ENCODE data around the gene GLTP. TPM values are rescaled to one million over a fixed set of nuclear protein-coding genes. Genes with fewer than 3 reads are reported as not detected.

Gene GLTP
- total and polyA plus RNA-seq, 2 of the 13 experiments (the other 11 are each of a cell fraction or from before 2014, with no cell fraction given): 10.7 to 12.9 TPM

DNA sequence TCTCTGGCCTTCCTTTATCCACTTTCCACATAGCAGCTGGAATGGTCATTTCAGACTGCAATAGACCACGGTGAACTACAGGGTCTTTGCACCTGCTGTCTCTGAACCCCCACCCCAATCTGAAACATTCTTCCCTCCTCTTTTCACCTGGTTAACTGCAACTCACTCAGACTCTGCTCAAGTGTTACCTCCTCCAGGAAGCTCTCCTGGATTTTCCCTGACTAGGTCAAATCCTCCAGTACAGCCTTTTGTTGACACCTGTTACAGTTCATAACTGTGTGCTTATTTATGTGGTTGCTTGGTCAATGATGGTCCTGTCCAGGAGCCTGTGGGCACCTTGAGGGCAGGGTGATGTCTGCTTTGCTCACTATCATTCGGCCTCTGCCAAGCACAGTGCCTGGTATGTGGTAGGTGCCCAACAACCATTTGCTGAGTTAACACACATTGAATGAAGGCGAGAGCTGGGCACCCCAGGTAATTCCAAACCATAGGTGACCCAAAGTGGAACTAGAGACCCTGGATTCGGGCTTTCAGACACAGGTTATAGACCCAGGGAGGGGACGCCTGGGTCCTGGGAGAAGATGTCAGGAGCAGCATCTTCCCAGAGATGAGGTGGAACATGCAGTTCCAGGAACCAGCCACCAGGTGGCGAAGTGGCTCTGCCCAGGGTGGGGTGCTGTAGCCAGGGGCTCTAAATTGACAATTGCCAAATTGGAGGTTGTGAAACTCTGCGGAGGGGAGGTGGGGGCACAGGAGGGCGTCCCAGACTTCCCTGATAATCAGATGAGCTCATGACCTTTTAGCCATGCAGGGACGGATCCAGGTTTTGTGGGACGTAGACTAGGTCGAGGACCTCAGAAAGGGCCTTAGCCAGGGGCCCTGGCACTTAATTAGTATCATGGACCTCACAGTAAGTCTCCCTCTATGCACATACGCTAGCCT is 75.2 kb downstream of the GLTP start (continued):
- no peak for TF ChIP-seq AHDC1 (CRISPR knock-in tag; IDR thresholded peaks at IDR 0.05; ENCODE audit: borderline replicate concordance)
- no peak for TF ChIP-seq KLF13 (CRISPR knock-in tag; IDR thresholded peaks at IDR 0.05)
- TF ChIP-seq LCORL (IDR thresholded peaks at IDR 0.05): no peak
- TF ChIP-seq LCORL (CRISPR knock-in tag; IDR thresholded peaks at IDR 0.05): no peak
- TF ChIP-seq JARID2 (CRISPR knock-in tag; IDR thresholded peaks at IDR 0.05; ENCODE audit: insufficient replicate concordance): no peak
- TF ChIP-seq, protein P1, sequence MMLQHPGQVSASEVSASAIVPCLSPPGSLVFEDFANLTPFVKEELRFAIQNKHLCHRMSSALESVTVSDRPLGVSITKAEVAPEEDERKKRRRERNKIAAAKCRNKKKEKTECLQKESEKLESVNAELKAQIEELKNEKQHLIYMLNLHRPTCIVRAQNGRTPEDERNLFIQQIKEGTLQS (CRISPR knock-in tag; IDR thresholded peaks at IDR 0.05): no peak
- TF ChIP-seq MYC (CRISPR knock-in tag; IDR thresholded peaks at IDR 0.05; ENCODE audit: borderline replicate concordance): no peak
- no peak for TF ChIP-seq LRRFIP1 (CRISPR knock-in tag; conservative IDR thresholded peaks at IDR 0.05)
- TF ChIP-seq, protein P2, sequence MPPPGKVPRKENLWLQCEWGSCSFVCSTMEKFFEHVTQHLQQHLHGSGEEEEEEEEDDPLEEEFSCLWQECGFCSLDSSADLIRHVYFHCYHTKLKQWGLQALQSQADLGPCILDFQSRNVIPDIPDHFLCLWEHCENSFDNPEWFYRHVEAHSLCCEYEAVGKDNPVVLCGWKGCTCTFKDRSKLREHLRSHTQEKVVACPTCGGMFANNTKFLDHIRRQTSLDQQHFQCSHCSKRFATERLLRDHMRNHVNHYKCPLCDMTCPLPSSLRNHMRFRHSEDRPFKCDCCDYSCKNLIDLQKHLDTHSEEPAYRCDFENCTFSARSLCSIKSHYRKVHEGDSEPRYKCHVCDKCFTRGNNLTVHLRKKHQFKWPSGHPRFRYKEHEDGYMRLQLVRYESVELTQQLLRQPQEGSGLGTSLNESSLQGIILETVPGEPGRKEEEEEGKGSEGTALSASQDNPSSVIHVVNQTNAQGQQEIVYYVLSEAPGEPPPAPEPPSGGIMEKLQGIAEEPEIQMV (CRISPR knock-in tag; IDR thresholded peaks at IDR 0.05; ENCODE audit: low read depth): 0 out of 2 replicates have a peak, but pooled peaks have one; percentile 57
- TF ChIP-seq TBX2 (CRISPR knock-in tag; IDR thresholded peaks at IDR 0.05; ENCODE audit: borderline replicate concordance): 0 out of 2 replicates have a peak, but pooled peaks have one; percentile 20
- TF ChIP-seq RAD21 (CRISPR knock-in tag; IDR thresholded peaks at IDR 0.05): peak; percentile 91
- 0 out of 2 replicates have a peak, but pooled peaks have one; percentile 33 for TF ChIP-seq GATAD2A (CRISPR knock-in tag; IDR thresholded peaks at IDR 0.05)
- TF ChIP-seq ZNF720 (CRISPR knock-in tag; IDR thresholded peaks at IDR 0.05): no peak
- TF ChIP-seq, protein P3, sequence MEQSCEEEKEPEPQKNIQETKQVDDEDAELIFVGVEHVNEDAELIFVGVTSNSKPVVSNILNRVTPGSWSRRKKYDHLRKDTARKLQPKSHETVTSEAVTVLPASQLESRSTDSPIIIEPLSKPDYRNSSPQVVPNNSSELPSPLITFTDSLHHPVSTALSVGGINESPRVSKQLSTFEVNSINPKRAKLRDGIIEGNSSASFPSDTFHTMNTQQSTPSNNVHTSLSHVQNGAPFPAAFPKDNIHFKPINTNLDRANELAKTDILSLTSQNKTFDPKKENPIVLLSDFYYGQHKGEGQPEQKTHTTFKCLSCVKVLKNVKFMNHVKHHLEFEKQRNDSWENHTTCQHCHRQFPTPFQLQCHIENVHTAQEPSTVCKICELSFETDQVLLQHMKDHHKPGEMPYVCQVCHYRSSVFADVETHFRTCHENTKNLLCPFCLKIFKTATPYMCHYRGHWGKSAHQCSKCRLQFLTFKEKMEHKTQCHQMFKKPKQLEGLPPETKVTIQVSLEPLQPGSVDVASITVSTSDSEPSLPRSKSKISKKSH (CRISPR knock-in tag; IDR thresholded peaks at IDR 0.05; ENCODE audit: borderline replicate concordance): no peak
- TF ChIP-seq KLF9 (CRISPR knock-in tag; IDR thresholded peaks at IDR 0.05; ENCODE audit: low read depth): no peak
- no peak for TF ChIP-seq ZNF816 (CRISPR knock-in tag; IDR thresholded peaks at IDR 0.05; ENCODE audit: borderline replicate concordance)
- TF ChIP-seq FOXO1 (CRISPR knock-in tag; IDR thresholded peaks at IDR 0.05): no peak
- no peak for TF ChIP-seq RFX1 (IDR thresholded peaks at IDR 0.05)
